ENCODE data around the gene KLHL17.

KLHL17 gene

GRCh38 chr1:913491-914130, 46.8 kb upstream of the KLHL17 start:
- Histone ChIP-seq H3K27ac (no peak overlapping the region), H3K4me2 (no peak overlapping the region), H3K9ac (no peak overlapping the region)

GRCh38 chr1:914131-914890, 46.1 kb upstream of the KLHL17 start:
- TF ChIP-seq, protein P1, sequence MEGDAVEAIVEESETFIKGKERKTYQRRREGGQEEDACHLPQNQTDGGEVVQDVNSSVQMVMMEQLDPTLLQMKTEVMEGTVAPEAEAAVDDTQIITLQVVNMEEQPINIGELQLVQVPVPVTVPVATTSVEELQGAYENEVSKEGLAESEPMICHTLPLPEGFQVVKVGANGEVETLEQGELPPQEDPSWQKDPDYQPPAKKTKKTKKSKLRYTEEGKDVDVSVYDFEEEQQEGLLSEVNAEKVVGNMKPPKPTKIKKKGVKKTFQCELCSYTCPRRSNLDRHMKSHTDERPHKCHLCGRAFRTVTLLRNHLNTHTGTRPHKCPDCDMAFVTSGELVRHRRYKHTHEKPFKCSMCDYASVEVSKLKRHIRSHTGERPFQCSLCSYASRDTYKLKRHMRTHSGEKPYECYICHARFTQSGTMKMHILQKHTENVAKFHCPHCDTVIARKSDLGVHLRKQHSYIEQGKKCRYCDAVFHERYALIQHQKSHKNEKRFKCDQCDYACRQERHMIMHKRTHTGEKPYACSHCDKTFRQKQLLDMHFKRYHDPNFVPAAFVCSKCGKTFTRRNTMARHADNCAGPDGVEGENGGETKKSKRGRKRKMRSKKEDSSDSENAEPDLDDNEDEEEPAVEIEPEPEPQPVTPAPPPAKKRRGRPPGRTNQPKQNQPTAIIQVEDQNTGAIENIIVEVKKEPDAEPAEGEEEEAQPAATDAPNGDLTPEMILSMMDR (conservative IDR thresholded peaks at IDR 0.05; ENCODE audit: low read depth, low read length) = no peak
- no peak overlapping the region for H2AFZ ChIP-seq (ENCODE audit: low read depth)
- no peak overlapping the region for H3K4me3 ChIP-seq (IDR thresholded peaks at IDR 0.05; ENCODE audit: insufficient read depth, low read depth, low read length)
- no peaks in the 10 kb centered on the region for H3K79me2 ChIP-seq (ENCODE audit: insufficient read depth, low read depth)
- H3K36me3 ChIP-seq (ENCODE audit: insufficient read depth) = no peaks in the 10 kb centered on the region
- no peak overlapping the region for H3K27ac ChIP-seq
- H3K4me1 ChIP-seq (ENCODE audit: low read depth, poor library complexity, severe bottlenecking) = peaks cover 23% of the 10 kb centered on the region
- no peak overlapping the region for H3K4me2 ChIP-seq
- H3K9ac ChIP-seq = no peak overlapping the region
- H4K20me1 ChIP-seq (ENCODE audit: insufficient read depth) = no peaks in the 10 kb centered on the region
- H3K27me3 ChIP-seq (ENCODE audit: insufficient read depth, low read depth) = peaks cover 91% of the 10 kb centered on the region

More at GRCh38 chr1:913491-914130, 46.8 kb upstream of the KLHL17 start:
- Histone ChIP-seq H3K4me1 (ENCODE audit: low read depth, poor library complexity, severe bottlenecking) (peaks cover 23% of the 10 kb centered on the region), H3K79me2 (ENCODE audit: insufficient read depth, low read depth) (no peaks in the 10 kb centered on the region), H3K36me3 (ENCODE audit: insufficient read depth) (no peaks in the 10 kb centered on the region), H2AFZ (ENCODE audit: low read depth) (no peak overlapping the region), H3K4me3 (IDR thresholded peaks at IDR 0.05; ENCODE audit: insufficient read depth, low read depth, low read length) (no peak overlapping the region), H4K20me1 (ENCODE audit: insufficient read depth) (no peaks in the 10 kb centered on the region), H3K27me3 (ENCODE audit: insufficient read depth, low read depth) (peaks cover 84% of the 10 kb centered on the region)
- TF ChIP-seq, protein P1 (conservative IDR thresholded peaks at IDR 0.05; ENCODE audit: low read depth, low read length) = no peak

GRCh38 chr1:914891-915280, 45.5 kb upstream of the KLHL17 start:
- H4K20me1 ChIP-seq (ENCODE audit: insufficient read depth) = no peaks in the 10 kb centered on the region
- H3K36me3 ChIP-seq (ENCODE audit: insufficient read depth) = no peaks in the 10 kb centered on the region
- no peak overlapping the region for H3K4me3 ChIP-seq (IDR thresholded peaks at IDR 0.05; ENCODE audit: insufficient read depth, low read depth, low read length)
- H3K79me2 ChIP-seq (ENCODE audit: insufficient read depth, low read depth) = no peaks in the 10 kb centered on the region
- H3K4me2 ChIP-seq = no peak overlapping the region
- H3K27ac ChIP-seq = no peak overlapping the region
- peaks cover 26% of the 10 kb centered on the region for H3K4me1 ChIP-seq (ENCODE audit: low read depth, poor library complexity, severe bottlenecking)
- H2AFZ ChIP-seq (ENCODE audit: low read depth) = no peak overlapping the region
- TF ChIP-seq, protein P1 (conservative IDR thresholded peaks at IDR 0.05; ENCODE audit: low read depth, low read length) = no peak
- peaks cover 97% of the 10 kb centered on the region for H3K27me3 ChIP-seq (ENCODE audit: insufficient read depth, low read depth)
- H3K9ac ChIP-seq = no peak overlapping the region

DNA sequence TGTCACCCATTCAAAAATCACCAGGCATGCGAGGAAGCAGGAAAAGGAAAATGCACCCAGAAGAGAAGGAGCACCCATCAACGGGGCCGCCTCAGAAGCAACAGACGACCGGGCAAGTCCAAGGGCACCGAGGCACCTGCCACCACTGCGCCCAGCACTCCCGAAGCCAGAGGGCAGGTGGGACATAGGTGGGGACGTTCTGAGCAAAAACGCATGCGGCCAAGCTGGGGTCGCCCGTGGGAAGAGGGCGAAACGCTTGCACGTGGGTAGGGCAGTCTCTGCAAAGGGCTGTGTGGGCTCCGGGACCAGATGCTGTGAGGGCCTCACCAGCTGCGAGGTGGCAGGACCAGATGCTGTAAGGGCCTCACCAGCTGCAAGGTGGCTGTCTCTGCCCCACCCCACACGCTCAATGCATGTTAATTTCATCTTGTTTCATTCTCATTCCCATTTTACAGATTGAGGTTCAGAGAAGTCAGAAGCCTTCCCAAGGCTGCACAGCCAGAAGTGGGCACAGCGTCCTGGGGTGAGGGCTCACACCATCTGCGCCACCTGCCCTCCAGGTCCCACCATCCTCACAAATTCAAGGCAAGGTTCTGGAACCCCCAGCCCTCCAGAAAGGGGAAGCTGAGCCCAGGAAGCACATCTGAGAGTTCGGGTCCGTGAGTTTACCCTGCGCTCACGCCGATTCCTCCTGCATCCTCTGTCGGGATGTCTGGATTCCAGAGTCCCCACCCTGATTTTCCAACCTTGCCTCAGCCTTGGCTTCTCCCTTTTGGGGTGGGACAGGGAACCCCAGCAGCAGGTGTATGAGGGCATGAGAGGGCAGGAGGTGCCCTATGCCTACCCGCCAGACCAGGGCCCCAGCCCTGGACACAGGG, 44.9 kb upstream of the KLHL17 start:
- Histone ChIP-seq H3K27me3 (ENCODE audit: insufficient read depth, low read depth) (peaks cover 98% of the 10 kb centered on the region), H3K4me3 (IDR thresholded peaks at IDR 0.05; ENCODE audit: insufficient read depth, low read depth, low read length) (no peak overlapping the region)
- TF ChIP-seq, protein P1 (conservative IDR thresholded peaks at IDR 0.05; ENCODE audit: low read depth, low read length) = no peak

More for the DNA sequence above, 44.9 kb upstream of the KLHL17 start:
- no peaks in the 10 kb centered on the region for H3K79me2 ChIP-seq (ENCODE audit: insufficient read depth, low read depth)
- H3K36me3 ChIP-seq (ENCODE audit: insufficient read depth) = no peaks in the 10 kb centered on the region
- H4K20me1 ChIP-seq (ENCODE audit: insufficient read depth) = no peaks in the 10 kb centered on the region
- H3K4me2 ChIP-seq = no peak overlapping the region
- no peak overlapping the region for H3K9ac ChIP-seq
- H3K27ac ChIP-seq = no peak overlapping the region
- H2AFZ ChIP-seq (ENCODE audit: low read depth) = no peak overlapping the region
- peaks cover 28% of the 10 kb centered on the region for H3K4me1 ChIP-seq (ENCODE audit: low read depth, poor library complexity, severe bottlenecking)

Data from KMS-11 (cell line).